Measurements from ENCODE around the gene BANP.

- TF ChIP-seq SUZ12 (IDR thresholded peaks at IDR 0.05; ENCODE audit: low read length) (no peak), EZH2 (IDR thresholded peaks at IDR 0.05; ENCODE audit: low read depth, low read length, severe bottlenecking) (no peak), POLR2A (IDR thresholded peaks at IDR 0.05; ENCODE audit: control extremely low read depth in 1 of 2, low read depth in 2 of 2, low read length in 2 of 2) (no peak), CTCF (IDR thresholded peaks at IDR 0.05; ENCODE audit: control extremely low read depth in 1 of 3, insufficient read depth in 1 of 3, low read depth in 1 of 3, low read length in 3 of 3) (no peak), EP300 (IDR thresholded peaks at IDR 0.05; ENCODE audit: borderline replicate concordance in 1 of 2, low read depth in 2 of 2, low read length in 2 of 2) (no peak), JUN (IDR thresholded peaks at IDR 0.05; ENCODE audit: low read depth, low read length) (no peak), USF2 (IDR thresholded peaks at IDR 0.05; ENCODE audit: low read length) (no peak), POLR2AphosphoS5 (IDR thresholded peaks at IDR 0.05; ENCODE audit: low read depth, low read length) (no peak), RFX5 (IDR thresholded peaks at IDR 0.05; ENCODE audit: borderline replicate concordance, low read depth, low read length) (no peak), CEBPB (IDR thresholded peaks at IDR 0.05; ENCODE audit: low read depth, low read length) (no peak), MAFK (IDR thresholded peaks at IDR 0.05; ENCODE audit: low read depth, low read length) (no peak)
Measured at GRCh38 chr16:88058817-88059216, 107.6 kb downstream of the BANP start.
